NT2/D1 (cell line): ENCODE data around the gene DALRD3.

ENCODE experiments used
- SUZ12 ChIP-seq: IDR thresholded peaks from 2 replicates; pipeline ENCODE4 v1.6.1; 2011; ENCODE audit not compliant: insufficient read length, insufficient read depth; ENCODE audit errors: extremely low read depth
- YY1 ChIP-seq: IDR thresholded peaks from 2 replicates; pipeline ENCODE4 v1.6.1; 2011; ENCODE audit not compliant: insufficient read length, insufficient read depth
- ZNF274 ChIP-seq: IDR thresholded peaks from 2 replicates; pipeline ENCODE4 v1.6.1; 2011; ENCODE audit warnings: mild to moderate bottlenecking, low read depth, low read length

GRCh38 chr3:49027634-49028033, 9.3 kb upstream of the DALRD3 start:
- TF ChIP-seq YY1 (no peak), ZNF274 (no peak), SUZ12 (no peak)
